ENCODE results near the gene ARHGAP45. TPM values are rescaled to one million over a fixed set of nuclear protein-coding genes. Genes with fewer than 3 reads are reported as not detected.

ARHGAP45 gene
- total and polyA plus RNA-seq, 9 of the 15 experiments (the other 6 are each of a cell fraction or from before 2014, with no cell fraction given): 0.08 to 22.1 (median 4.2) TPM

GRCh38 chr19:1020868-1021425 lies 46.0 kb upstream of the ARHGAP45 start, which contains the start of gene TMEM259 (continued):
- TF ChIP-seq MGA (IDR thresholded peaks at IDR 0.05) (no peak), GTF2B (IDR thresholded peaks at IDR 0.05; ENCODE audit: extremely low read depth, insufficient read length) (no peak), CTBP1 (IDR thresholded peaks at IDR 0.05; ENCODE audit: borderline replicate concordance) (no peak), ZNF217 (CRISPR knock-in tag; IDR thresholded peaks at IDR 0.05) (no peak), ZEB2 (IDR thresholded peaks at IDR 0.05) (no peak), HES1 (IDR thresholded peaks at IDR 0.05; ENCODE audit: low read depth) (no peak), SUPT5H (IDR thresholded peaks at IDR 0.05) (no peak), ADNP (tag; IDR thresholded peaks at IDR 0.05) (no peak), ZNF436 (CRISPR knock-in tag; IDR thresholded peaks at IDR 0.05) (no peak), ZNF232 (CRISPR knock-in tag; IDR thresholded peaks at IDR 0.05) (no peak), ZNF133 (CRISPR knock-in tag; IDR thresholded peaks at IDR 0.05) (no peak), MBD2 (IDR thresholded peaks at IDR 0.05; ENCODE audit: borderline replicate concordance, low read depth) (no peak; the same call in 1 of the 2 replicates), POU5F1 (IDR thresholded peaks at IDR 0.05; ENCODE audit: borderline replicate concordance, low read depth, low read length, partially characterized antibody) (no peak), CXXC5 (CRISPR knock-in tag; IDR thresholded peaks at IDR 0.05) (no peak; the same call in none of the 2 replicates), ZNF134 (CRISPR knock-in tag; conservative IDR thresholded peaks at IDR 0.05) (no peak), MXD1 (CRISPR knock-in tag; IDR thresholded peaks at IDR 0.05; ENCODE audit: borderline replicate concordance, poor library complexity, severe bottlenecking) (no peak), GABPB2 (CRISPR knock-in tag; conservative IDR thresholded peaks at IDR 0.05) (no peak)
